GM18868 (cell line): ENCODE results near the gene DPM2.

Experiments
- ATAC-seq: cut with Tn5 transposase; IDR thresholded peaks from one replicate; pipeline ENCODE4 v1.9.1; 2021; ENCODE audit warnings: mild to moderate bottlenecking, moderate library complexity; ENCODE audit not compliant: unreplicated experiment

Gene DPM2

GRCh38 chr9:127940593-127940992 lies 2.9 kb upstream of the DPM2 start:
- no peak for ATAC-seq

GRCh38 chr9:127938298-127938690 lies 640 bp upstream of the DPM2 start:
- no peak for ATAC-seq

- ATAC-seq: no peak
These were observed 632 bp downstream of the DPM2 start for GRCh38 chr9:127937056-127937387.

- no peak for ATAC-seq
These were observed 1.3 kb downstream of the DPM2 start for GRCh38 chr9:127936347-127936852.

- ATAC-seq: no peak
These were observed 1.9 kb downstream of the DPM2 start for GRCh38 chr9:127935765-127936221.

- ATAC-seq: no peak
These were observed 2.7 kb downstream of the DPM2 start for GRCh38 chr9:127934986-127935385.

GRCh38 chr9:127934248-127934647 lies 3.4 kb downstream of the DPM2 start:
- no peak for ATAC-seq

- ATAC-seq: peak; percentile 27
These were observed 6.4 kb downstream of the DPM2 start for GRCh38 chr9:127931092-127931881.

- ATAC-seq: peak; percentile 77
These were observed 7.2 kb downstream of the DPM2 start, which contains the start of gene PIP5KL1 for GRCh38 chr9:127930231-127931091. TSS of gene PIP5KL1 (minus strand) at chr9:127930777. CDS start at chr9:127930752, 25 bp downstream.

- no peak for ATAC-seq
These were observed 8.1 kb downstream of the DPM2 start for GRCh38 chr9:127929625-127929979.

- ATAC-seq: no peak
These were observed 8.7 kb downstream of the DPM2 start for GRCh38 chr9:127928676-127929624.

- no peak for ATAC-seq
These were observed 9.5 kb downstream of the DPM2 start for GRCh38 chr9:127927988-127928675.

- ATAC-seq: no peak
These were observed 10.3 kb downstream of the DPM2 start for GRCh38 chr9:127927201-127927987.

GRCh38 chr9:127926906-127927200 lies 10.8 kb downstream of the DPM2 start:
- no peak for ATAC-seq

GRCh38 chr9:127925959-127926905 lies 11.4 kb downstream of the DPM2 start:
- no peak for ATAC-seq

- ATAC-seq: no peak
These were observed 12.8 kb downstream of the DPM2 start for GRCh38 chr9:127924736-127925444.

GRCh38 chr9:127923771-127924170 lies 13.9 kb downstream of the DPM2 start:
- no peak for ATAC-seq

GRCh38 chr9:127923046-127923445 lies 14.6 kb downstream of the DPM2 start:
- no peak for ATAC-seq
